Activated naive CD4-positive, alpha-beta T cell (primary cell): ENCODE results near the gene MBD4.

ENCODE experiments used
- DNase-seq, 4 experiments: peaks; one replicate each; lab custom pipeline; 2025; lab: John Stamatoyannopoulos, UW

Gene MBD4

GRCh38 chr3:129463094-129463493 is 23.3 kb upstream of the MBD4 start:
- no peak for DNase-seq

- DNase-seq, result no peak
Measured at GRCh38 chr3:129462361-129462968, 22.7 kb upstream of the MBD4 start.

- DNase-seq, result no peak
Measured at GRCh38 chr3:129461461-129462146, 21.9 kb upstream of the MBD4 start.

GRCh38 chr3:129461022-129461421 is 21.3 kb upstream of the MBD4 start:
- DNase-seq, result no peak

- no peak for DNase-seq
Measured at GRCh38 chr3:129460572-129460971, 20.8 kb upstream of the MBD4 start.

- DNase-seq, result no peak
Measured at GRCh38 chr3:129460155-129460554, 20.4 kb upstream of the MBD4 start.

- no peak for DNase-seq
Measured at GRCh38 chr3:129453732-129454131, 14.0 kb upstream of the MBD4 start.

- no peak for DNase-seq
Measured at GRCh38 chr3:129449279-129450115, 9.7 kb upstream of the MBD4 start.

GRCh38 chr3:129448186-129448895 is 8.6 kb upstream of the MBD4 start:
- no peak for DNase-seq

GRCh38 chr3:129446926-129447325 is 7.2 kb upstream of the MBD4 start:
- no peak for DNase-seq

- no peak for DNase-seq
Measured at GRCh38 chr3:129445471-129445870, 5.7 kb upstream of the MBD4 start.

GRCh38 chr3:129442947-129443346 is 3.2 kb upstream of the MBD4 start:
- no peak for DNase-seq

- DNase-seq, result no peak
Measured at GRCh38 chr3:129442486-129442885, 2.7 kb upstream of the MBD4 start.

GRCh38 chr3:129441782-129442181 is 2.0 kb upstream of the MBD4 start:
- DNase-seq, result no peak

GRCh38 chr3:129441215-129441614 is 1.5 kb upstream of the MBD4 start:
- no peak for DNase-seq

GRCh38 chr3:129440618-129441190 is 956 bp upstream of the MBD4 start:
- DNase-seq, result no peak

- peak in 2 of 4 experiments; percentile 29 to 30 for DNase-seq
Measured at GRCh38 chr3:129439226-129439816, 427 bp downstream of the MBD4 start.

GRCh38 chr3:129435367-129435766 is 4.4 kb downstream of the MBD4 start:
- DNase-seq, result no peak

GRCh38 chr3:129434140-129434539 is 5.6 kb downstream of the MBD4 start:
- no peak for DNase-seq

- DNase-seq, result no peak
Measured at GRCh38 chr3:129433565-129433964, 6.2 kb downstream of the MBD4 start.

- no peak for DNase-seq
Measured at GRCh38 chr3:129432671-129433070, 7.1 kb downstream of the MBD4 start.

GRCh38 chr3:129432036-129432435 is 7.7 kb downstream of the MBD4 start:
- DNase-seq, result no peak
